Measurements from ENCODE around the gene TRAPPC2. TPM values are rescaled to one million over a fixed set of nuclear protein-coding genes. Genes with fewer than 3 reads are reported as not detected.

The TRAPPC2 gene
- total and polyA plus RNA-seq, 8 donors: 13.2 to 25.5 (median 20.3) TPM

GRCh38 chrX:13775837-13776236, 41.4 kb upstream of the TRAPPC2 start:
- H3K4me3 ChIP-seq: no peak overlapping the region
- no peaks in the 10 kb centered on the region for H3K27me3 ChIP-seq
- intact Hi-C loops (cut with DNase I): no loop called here
- peaks cover 0 to 21% of the 10 kb centered on the region in 2 donors for H3K36me3 ChIP-seq
- H3K27ac ChIP-seq: no peak overlapping the region
- no peaks in the 10 kb centered on the region for H3K4me1 ChIP-seq
- no peaks in the 10 kb centered on the region for H3K9me3 ChIP-seq
- ATAC-seq: no peak
- no peak for DNase-seq
- no peak for TF ChIP-seq CTCF (IDR thresholded peaks at IDR 0.05)

- no peak overlapping the region for H3K4me3 ChIP-seq
- no peak for TF ChIP-seq CTCF (IDR thresholded peaks at IDR 0.05)
- H3K9me3 ChIP-seq: no peaks in the 10 kb centered on the region
- no peaks in the 10 kb centered on the region for H3K27me3 ChIP-seq
- no peak overlapping the region for H3K27ac ChIP-seq
- ATAC-seq: no peak
- DNase-seq: no peak
- no peaks in the 10 kb centered on the region for H3K4me1 ChIP-seq
- peaks cover 0 to 29% of the 10 kb centered on the region in 2 donors for H3K36me3 ChIP-seq
- intact Hi-C loops (cut with DNase I): no loop called here
These were observed 40.3 kb upstream of the TRAPPC2 start for GRCh38 chrX:13774696-13775095.

GRCh38 chrX:13770013-13770535, 35.7 kb upstream of the TRAPPC2 start:
- no peak overlapping the region for H3K4me3 ChIP-seq
- no peaks in the 10 kb centered on the region for H3K27me3 ChIP-seq
- no peaks in the 10 kb centered on the region for H3K4me1 ChIP-seq
- intact Hi-C loops (cut with DNase I): no loop called here
- DNase-seq (no peak), ATAC-seq (no peak)
- TF ChIP-seq CTCF (IDR thresholded peaks at IDR 0.05): no peak
- H3K9me3 ChIP-seq: no peaks in the 10 kb centered on the region
- H3K27ac ChIP-seq: no peak overlapping the region
- peaks cover 0 to 43% of the 10 kb centered on the region in 2 donors for H3K36me3 ChIP-seq

- DNase-seq: no peak
- H3K36me3 ChIP-seq: peaks cover 0 to 32% of the 10 kb centered on the region in 2 donors
- ATAC-seq: no peak
- H3K4me1 ChIP-seq: peaks cover 3 to 9% of the 10 kb centered on the region in 2 donors
- no peak overlapping the region for H3K27ac ChIP-seq
- TF ChIP-seq CTCF (IDR thresholded peaks at IDR 0.05): no peak
- intact Hi-C loops (cut with DNase I): no loop called here
- H3K27me3 ChIP-seq: no peaks in the 10 kb centered on the region
- H3K9me3 ChIP-seq: no peaks in the 10 kb centered on the region
- H3K4me3 ChIP-seq: no peak overlapping the region
These were observed 34.5 kb upstream of the TRAPPC2 start for GRCh38 chrX:13768939-13769338.

- Histone ChIP-seq H3K9me3 (no peaks in the 10 kb centered on the region), H3K27me3 (no peaks in the 10 kb centered on the region), H3K4me3 (no peak overlapping the region), H3K36me3 (peaks cover 0 to 34% of the 10 kb centered on the region in 2 donors), H3K4me1 (peaks cover 3 to 16% of the 10 kb centered on the region in 2 donors), H3K27ac (peak overlapping the region in 1 of 2 donors; percentile 50)
- no peak for TF ChIP-seq CTCF (IDR thresholded peaks at IDR 0.05)
- DNase-seq (no peak), ATAC-seq (peak; percentile 47)
- intact Hi-C loops (cut with DNase I): no loop called here
These were observed 30.3 kb upstream of the TRAPPC2 start for GRCh38 chrX:13764765-13765164.
